Measurements from ENCODE around the gene CAPS.

DNA sequence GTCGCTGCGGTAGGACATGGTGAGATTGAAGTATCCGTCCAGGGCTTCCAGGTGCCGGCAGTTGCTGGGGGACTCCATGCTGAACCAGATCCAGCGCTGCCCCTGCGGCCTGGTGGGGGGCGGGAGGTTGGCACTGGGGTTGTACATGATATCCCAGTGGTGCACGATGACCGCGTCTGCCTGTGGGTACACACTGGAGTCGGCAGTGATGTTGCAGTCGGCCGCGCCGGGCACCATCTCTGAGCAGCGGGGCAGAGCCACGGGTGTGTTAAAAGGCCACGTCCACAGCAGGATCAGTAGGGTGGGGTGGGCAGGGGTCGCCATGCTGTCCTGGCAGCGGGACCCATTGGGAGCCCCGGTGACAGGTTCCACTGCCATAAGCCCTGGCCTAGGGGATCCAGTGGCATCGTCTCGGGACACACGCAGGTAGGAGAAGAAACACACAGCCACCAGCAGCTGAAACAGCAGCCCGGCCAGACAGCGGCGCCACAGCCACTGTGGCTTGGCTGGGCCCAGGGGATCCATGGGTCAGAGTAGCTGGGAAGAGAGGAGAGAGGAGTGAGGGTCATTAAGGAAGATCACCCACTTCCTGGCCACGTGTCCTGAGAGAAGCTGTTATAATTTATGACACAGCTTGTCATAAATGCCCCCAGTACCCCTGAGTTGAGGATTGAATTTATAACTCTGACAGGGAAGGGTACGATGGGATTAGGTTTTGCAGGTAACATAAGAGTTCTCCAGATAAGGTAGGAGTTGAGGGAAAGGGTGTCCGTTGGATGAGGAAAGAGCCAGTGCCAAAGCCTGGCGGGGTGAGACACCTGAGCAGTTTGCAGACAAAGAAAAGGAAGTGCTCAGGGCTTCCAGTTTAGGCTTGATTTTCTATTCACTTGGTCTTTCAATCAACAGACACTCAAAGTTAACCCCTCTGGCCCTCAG, 46.6 kb upstream of the CAPS start:
- TF ChIP-seq, protein P1, sequence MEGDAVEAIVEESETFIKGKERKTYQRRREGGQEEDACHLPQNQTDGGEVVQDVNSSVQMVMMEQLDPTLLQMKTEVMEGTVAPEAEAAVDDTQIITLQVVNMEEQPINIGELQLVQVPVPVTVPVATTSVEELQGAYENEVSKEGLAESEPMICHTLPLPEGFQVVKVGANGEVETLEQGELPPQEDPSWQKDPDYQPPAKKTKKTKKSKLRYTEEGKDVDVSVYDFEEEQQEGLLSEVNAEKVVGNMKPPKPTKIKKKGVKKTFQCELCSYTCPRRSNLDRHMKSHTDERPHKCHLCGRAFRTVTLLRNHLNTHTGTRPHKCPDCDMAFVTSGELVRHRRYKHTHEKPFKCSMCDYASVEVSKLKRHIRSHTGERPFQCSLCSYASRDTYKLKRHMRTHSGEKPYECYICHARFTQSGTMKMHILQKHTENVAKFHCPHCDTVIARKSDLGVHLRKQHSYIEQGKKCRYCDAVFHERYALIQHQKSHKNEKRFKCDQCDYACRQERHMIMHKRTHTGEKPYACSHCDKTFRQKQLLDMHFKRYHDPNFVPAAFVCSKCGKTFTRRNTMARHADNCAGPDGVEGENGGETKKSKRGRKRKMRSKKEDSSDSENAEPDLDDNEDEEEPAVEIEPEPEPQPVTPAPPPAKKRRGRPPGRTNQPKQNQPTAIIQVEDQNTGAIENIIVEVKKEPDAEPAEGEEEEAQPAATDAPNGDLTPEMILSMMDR (optimal IDR thresholded peaks at IDR 0.05 in 1 of 3, IDR thresholded peaks at IDR 0.05 in 1 of 3, conservative IDR thresholded peaks at IDR 0.05 in 1 of 3; ENCODE audit: extremely low read depth in 1 of 3, insufficient read depth in 2 of 3, low read length in 3 of 3): no peak
- no peak for TF ChIP-seq EZH2 (IDR thresholded peaks at IDR 0.05; ENCODE audit: low read length)

Data from keratinocyte (primary cell).